ENCODE measurements around the gene CANX.

GRCh38 chr5:179771311-179771895 lies 72.6 kb downstream of the CANX start:
- TF ChIP-seq CTCF (IDR thresholded peaks at IDR 0.05; ENCODE audit: low read length) (no peak), EZH2 (IDR thresholded peaks at IDR 0.05; ENCODE audit: borderline replicate concordance, low read length) (no peak)

All from OCI-LY1 (cell line).